ENCODE results near the gene BCR. TPM values are rescaled to one million over a fixed set of nuclear protein-coding genes. Genes with fewer than 3 reads are reported as not detected.

The BCR gene
- total and polyA plus RNA-seq, 2 of the 13 experiments (the other 11 are each of a cell fraction or from before 2014, with no cell fraction given) = 19.9 to 33.6 TPM

- TF ChIP-seq TFDP1 (CRISPR knock-in tag; IDR thresholded peaks at IDR 0.05; ENCODE audit: borderline replicate concordance) (no peak), ZNF407 (CRISPR knock-in tag; IDR thresholded peaks at IDR 0.05; ENCODE audit: not compliant biosample characterization) (no peak), AGO2 (optimal IDR thresholded peaks at IDR 0.05; ENCODE audit: low read depth, low read length) (peak; percentile 20), CTCF (CRISPR knock-in tag; IDR thresholded peaks at IDR 0.05) (no peak), RARA (CRISPR knock-in tag; IDR thresholded peaks at IDR 0.05) (no peak), ZNF83 (CRISPR knock-in tag; IDR thresholded peaks at IDR 0.05; ENCODE audit: borderline replicate concordance) (0 out of 2 replicates have a peak, but pooled peaks have one; percentile 13), RBAK (CRISPR knock-in tag; IDR thresholded peaks at IDR 0.05) (no peak), ARID5B (CRISPR knock-in tag; IDR thresholded peaks at IDR 0.05) (no peak), ZNF674 (CRISPR knock-in tag; IDR thresholded peaks at IDR 0.05; ENCODE audit: low read depth) (no peak), RFX5 (IDR thresholded peaks at IDR 0.05; ENCODE audit: low read depth, low read length) (no peak), ETS1 (CRISPR knock-in tag; IDR thresholded peaks at IDR 0.05) (no peak), ZNF816 (CRISPR knock-in tag; IDR thresholded peaks at IDR 0.05; ENCODE audit: borderline replicate concordance) (no peak)
These were observed 1.5 kb downstream of the BCR start (continued) for GRCh38 chr22:23181721-23182308.
